Keratinocyte (primary cell): ENCODE measurements around the gene RAPGEF4. TPM values are rescaled to one million over a fixed set of nuclear protein-coding genes. Genes with fewer than 3 reads are reported as not detected.

Experiments used
- DNase-seq: peaks from one replicate; pipeline ENCODE4 v3.0.0-alpha.2; 2011; ENCODE audit warnings: low read depth, missing footprints, low spot score
- FAIRE-seq: peaks from 2 replicates; lab custom pipeline; 2011; peaks lifted over from hg19 to GRCh38; lab: Jason Lieb, UNC
- H2AFZ ChIP-seq: 2 replicates; pipeline ENCODE4 v1.6.0; 2012; ENCODE audit warnings: low read length, control low read depth, inconsistent platforms; ENCODE audit not compliant: control insufficient read depth
- H3K27ac ChIP-seq: 2 replicates; pipeline ENCODE4 v1.5.1; 2011; ENCODE audit warnings: low read length; ENCODE audit not compliant: control insufficient read depth, insufficient read depth
- H3K27me3 ChIP-seq: 3 replicates; pipeline ENCODE4 v1.6.0; 2011; ENCODE audit warnings: low read length; ENCODE audit not compliant: control insufficient read depth, insufficient read depth; ENCODE audit errors: extremely low read depth
- H3K36me3 ChIP-seq, 2 experiments: 2 replicates in 1 of 2; 3 replicates in 1 of 2; pipeline ENCODE4 v1.5.1; 2011; ENCODE audit warnings: low read length in 2 of 2, mild to moderate bottlenecking in 1 of 2; ENCODE audit not compliant: control insufficient read depth in 2 of 2, insufficient read depth in 2 of 2; ENCODE audit errors: extremely low read depth in 1 of 2
- H3K4me1 ChIP-seq: 3 replicates; pipeline ENCODE4 v1.5.1; 2011; ENCODE audit warnings: low read length; ENCODE audit not compliant: control insufficient read depth, insufficient read depth; ENCODE audit errors: extremely low read depth
- H3K4me2 ChIP-seq: 3 replicates; pipeline ENCODE4 v1.6.0; 2011; ENCODE audit warnings: low read depth, low read length; ENCODE audit not compliant: control insufficient read depth, insufficient read depth; ENCODE audit errors: extremely low read depth
- H3K4me3 ChIP-seq, 3 experiments: fragments of 200-600 bp in 1 of 3; sonication (generic) in 1 of 3; 2 replicates in 2 of 3; 3 replicates in 1 of 3; pipeline ENCODE4 v1.5.1; 2011 to 2016; ENCODE audit warnings: low read length in 3 of 3, mild to moderate bottlenecking in 3 of 3, control low read depth in 2 of 3, inconsistent platforms in 1 of 3, low read depth in 1 of 3, mixed read lengths in 1 of 3, mixed run types in 1 of 3, moderate library complexity in 1 of 3; ENCODE audit not compliant: control insufficient read depth in 2 of 3, insufficient read depth in 2 of 3; ENCODE audit errors: extremely low read depth in 1 of 3
- H3K79me2 ChIP-seq: 2 replicates; pipeline ENCODE4 v1.6.0; 2012; ENCODE audit warnings: low read length; ENCODE audit not compliant: control insufficient read depth, insufficient read depth
- H3K9ac ChIP-seq: 3 replicates; pipeline ENCODE4 v1.6.0; 2011; ENCODE audit warnings: low read length; ENCODE audit not compliant: control insufficient read depth, insufficient read depth; ENCODE audit errors: extremely low read depth
- H3K9me1 ChIP-seq: 3 replicates; pipeline ENCODE4 v1.6.0; 2011; ENCODE audit warnings: low read length; ENCODE audit not compliant: control insufficient read depth, insufficient read depth; ENCODE audit errors: extremely low read depth
- H3K9me3 ChIP-seq: 2 replicates; pipeline ENCODE4 v1.5.1; 2012; ENCODE audit warnings: low read depth, low read length; ENCODE audit not compliant: control insufficient read depth
- H4K20me1 ChIP-seq: 3 replicates; pipeline ENCODE4 v1.6.0; 2011; ENCODE audit warnings: low read length; ENCODE audit not compliant: control insufficient read depth, insufficient read depth; ENCODE audit errors: extremely low read depth
- CTCF ChIP-seq, 3 experiments: IDR thresholded peaks in 1 of 3; conservative IDR thresholded peaks in 1 of 3; optimal IDR thresholded peaks in 1 of 3; 2 replicates in 2 of 3; 3 replicates in 1 of 3; pipeline versions ENCODE3 to v1.5.1; 2011; ENCODE audit warnings: low read length in 3 of 3, mild to moderate bottlenecking in 3 of 3, moderate library complexity in 2 of 3, control low read depth in 1 of 3, inconsistent platforms in 1 of 3; ENCODE audit not compliant: insufficient read depth in 2 of 3; ENCODE audit errors: extremely low read depth in 1 of 3
- EZH2 ChIP-seq: IDR thresholded peaks from one replicate; pipeline ENCODE4 v1.6.1; 2012; ENCODE audit warnings: inconsistent platforms, mild to moderate bottlenecking, low read length, moderate library complexity
- dilution Hi-C: fragments of 300-500 bp; cut with MboI; formaldehyde crosslinking; loops from one replicate; pipeline ENCODE4 v1.7.0; 2020; ENCODE audit warnings: low sequenced_read_pairs; ENCODE audit not compliant: extremely low pct_ligation_motif_present
- polyA plus RNA-seq, 5 experiments: library from polyadenylated mRNA; depleted of rRNA in 3 of 5; stranded (reverse) in 3 of 5; stranded (forward) in 1 of 5; unstranded in 1 of 5; fragments of >200 nt; gene quantifications; 1 replicate in 1 of 5; 2 replicates in 3 of 5; 3 replicates in 1 of 5; pipeline versions ENCODE4 v1.2.1 to v1.2.3, GENCODE V29; 2011 to 2012; ENCODE audit warnings: missing spikeins in 2 of 5, low read depth in 1 of 5, low replicate concordance in 1 of 5

RAPGEF4 gene
- polyA plus RNA-seq, 1 donor (not counting 4 experiments of a cell fraction or from before 2014, with no cell fraction given), result 1.6 TPM

- H3K4me2 ChIP-seq, result peak overlapping the region; percentile 52
- no peaks in the 10 kb centered on the region for H3K36me3 ChIP-seq
- peak overlapping the region; percentile 74 for H3K27ac ChIP-seq
- H3K27me3 ChIP-seq, result no peaks in the 10 kb centered on the region
- H3K4me3 ChIP-seq, result no peak overlapping the region
- dilution Hi-C loops, result no loop called here
- TF ChIP-seq EZH2, result no peak
- no peaks in the 10 kb centered on the region for H4K20me1 ChIP-seq
- peaks cover 22% of the 10 kb centered on the region for H3K4me1 ChIP-seq
- FAIRE-seq (no peak), DNase-seq (no peak)
- no peaks in the 10 kb centered on the region for H3K9me3 ChIP-seq
- no peak overlapping the region for H2AFZ ChIP-seq
- no peaks in the 10 kb centered on the region for H3K9me1 ChIP-seq
- H3K79me2 ChIP-seq, result no peaks in the 10 kb centered on the region
- no peak overlapping the region for H3K9ac ChIP-seq
Measured at GRCh38 chr2:172836827-172837226, 101.2 kb downstream of the RAPGEF4 start.

- TF ChIP-seq EZH2 (no peak), CTCF (optimal IDR thresholded peaks at IDR 0.05 in 1 of 3, IDR thresholded peaks at IDR 0.05 in 1 of 3, conservative IDR thresholded peaks at IDR 0.05 in 1 of 3; ENCODE audit: extremely low read depth in 1 of 3, insufficient read depth in 2 of 3, low read length in 3 of 3) (no peak)
- Histone ChIP-seq H3K27me3 (no peaks in the 10 kb centered on the region), H3K27ac (no peak overlapping the region), H3K9ac (no peak overlapping the region), H2AFZ (no peak overlapping the region), H3K36me3 (no peaks in the 10 kb centered on the region), H4K20me1 (no peaks in the 10 kb centered on the region), H3K79me2 (no peaks in the 10 kb centered on the region), H3K9me1 (no peaks in the 10 kb centered on the region), H3K4me3 (no peak overlapping the region), H3K4me1 (peaks cover 38% of the 10 kb centered on the region), H3K9me3 (no peaks in the 10 kb centered on the region), H3K4me2 (no peak overlapping the region)
- DNase-seq (no peak), FAIRE-seq (no peak)
- dilution Hi-C loops, result no loop called here
Measured at GRCh38 chr2:172839446-172839845, 103.8 kb downstream of the RAPGEF4 start.
